Head of caudate nucleus (tissue), 42 donors: ENCODE measurements around the gene GTPBP4.
A peak's percentile ranks its signal among the peaks of the same experiment; 100 is the strongest.
"Not testable (repeated sequence)": the region's sequence is repeated elsewhere in the genome, so short reads cannot be mapped to it uniquely, and the experiment has no call there.

Source experiments
- DNase-seq, 42 donors: peaks; one replicate each; pipeline versions ENCODE4 v3.0.0 to v3.0.0-alpha.2; 2020 to 2021; ENCODE audit warnings: mixed read lengths in 7 of 42
- intact Hi-C: fragments of 100-400 bp; cut with DNase I; formaldehyde crosslinking; loops from one replicate; pipeline ENCODE4 v1.15.0; 2022

Gene GTPBP4

GRCh38 chr10:1010703-1011102 is 22.5 kb downstream of the GTPBP4 start:
- no peak for DNase-seq
- intact Hi-C loops = no loop called here

GRCh38 chr10:1011696-1012095 is 23.5 kb downstream of the GTPBP4 start:
- no peak for DNase-seq
- intact Hi-C loops = no loop called here

GRCh38 chr10:1015688-1016087 is 27.5 kb downstream of the GTPBP4 start:
- no peak for DNase-seq
- intact Hi-C loops = no loop called here

- no peak for DNase-seq
- intact Hi-C loops = no loop called here
These were observed 31.1 kb downstream of the GTPBP4 start for GRCh38 chr10:1019362-1019761.

- intact Hi-C loops = no loop called here
- DNase-seq = no peak
These were observed 32.2 kb downstream of the GTPBP4 start for GRCh38 chr10:1020460-1020859.

- no peak for DNase-seq
- intact Hi-C loops = no loop called here
These were observed 32.7 kb downstream of the GTPBP4 start for GRCh38 chr10:1020958-1021357.

- intact Hi-C loops = no loop called here
- DNase-seq = peak; percentile 11 to 86 (median 64)
These were observed 34.2 kb downstream of the GTPBP4 start for GRCh38 chr10:1022413-1022812.

GRCh38 chr10:1024103-1024502 is 35.9 kb downstream of the GTPBP4 start:
- intact Hi-C loops = no loop called here

GRCh38 chr10:1025683-1026082 is 37.4 kb downstream of the GTPBP4 start, which contains the start of gene IDI2:
Gene IDI2 (minus strand): TSS chr10:1025859. CDS start chr10:1024723, 1,136 bp downstream.
- DNase-seq = no peak
- intact Hi-C loops = no loop called here

More at GRCh38 chr10:1024103-1024502, 35.9 kb downstream of the GTPBP4 start:
- no peak for DNase-seq

GRCh38 chr10:1026578-1026977 is 38.3 kb downstream of the GTPBP4 start:
- DNase-seq = no peak
- intact Hi-C loops = no loop called here

GRCh38 chr10:1029838-1030237 is 41.6 kb downstream of the GTPBP4 start:
- intact Hi-C loops = no loop called here
- no peak for DNase-seq

- intact Hi-C loops = no loop called here
- DNase-seq = no peak
These were observed 45.4 kb downstream of the GTPBP4 start for GRCh38 chr10:1033601-1034000.

GRCh38 chr10:1034758-1035157 is 46.5 kb downstream of the GTPBP4 start:
- peak in 29 of 42 donors; percentile 9 to 79 (median 53) for DNase-seq

GRCh38 chr10:1035201-1035600 is 47.0 kb downstream of the GTPBP4 start:
- DNase-seq = peak; percentile 23 to 88 (median 66)
- intact Hi-C loops = no loop called here

More at GRCh38 chr10:1034758-1035157, 46.5 kb downstream of the GTPBP4 start:
- intact Hi-C loops = no loop called here

GRCh38 chr10:1036341-1036791 is 48.1 kb downstream of the GTPBP4 start:
- peak; percentile 37 to 92 (median 66) for DNase-seq
- intact Hi-C loops = no loop called here

- DNase-seq = peak in 39 of 42 donors; percentile 4 to 85 (median 57)
- intact Hi-C loops = no loop called here
These were observed 48.9 kb downstream of the GTPBP4 start for GRCh38 chr10:1037098-1037497.

GRCh38 chr10:1038769-1039168 is 50.5 kb downstream of the GTPBP4 start:
- intact Hi-C loops, DNase-seq: not testable (repeated sequence)

GRCh38 chr10:1040133-1040532 is 51.9 kb downstream of the GTPBP4 start:
- intact Hi-C loops = no loop called here
- DNase-seq = no peak

- no peak for DNase-seq
- intact Hi-C loops = no loop called here
These were observed 53.3 kb downstream of the GTPBP4 start for GRCh38 chr10:1041514-1041913.

- intact Hi-C loops = no loop called here
- peak in 7 of 42 donors; percentile 17 to 59 (median 34) for DNase-seq
These were observed 55.3 kb downstream of the GTPBP4 start for GRCh38 chr10:1043532-1043995.

- no peak for DNase-seq
- intact Hi-C loops = no loop called here
These were observed 55.9 kb downstream of the GTPBP4 start for GRCh38 chr10:1044146-1044545.
